Lower leg skin (tissue), 3 donors: ENCODE data around the gene TRAF4.

Source experiments
- POLR2A ChIP-seq, 2 donors: fragments of 450-650 bp; IDR thresholded peaks; one replicate each; pipeline ENCODE4 v1.6.1; 2016 to 2017; ENCODE audit warnings: antibody characterized with exemption in 2 of 2, mild to moderate bottlenecking in 1 of 2, moderate library complexity in 1 of 2
- TF ChIP-seq, protein P1 (sequence below), 3 donors: fragments of 450-650 bp; IDR thresholded peaks; one replicate each; pipeline ENCODE4 v1.5.1; 2016; ENCODE audit warnings: antibody characterized with exemption in 3 of 3, mild to moderate bottlenecking in 3 of 3, moderate library complexity in 2 of 3

DNA sequence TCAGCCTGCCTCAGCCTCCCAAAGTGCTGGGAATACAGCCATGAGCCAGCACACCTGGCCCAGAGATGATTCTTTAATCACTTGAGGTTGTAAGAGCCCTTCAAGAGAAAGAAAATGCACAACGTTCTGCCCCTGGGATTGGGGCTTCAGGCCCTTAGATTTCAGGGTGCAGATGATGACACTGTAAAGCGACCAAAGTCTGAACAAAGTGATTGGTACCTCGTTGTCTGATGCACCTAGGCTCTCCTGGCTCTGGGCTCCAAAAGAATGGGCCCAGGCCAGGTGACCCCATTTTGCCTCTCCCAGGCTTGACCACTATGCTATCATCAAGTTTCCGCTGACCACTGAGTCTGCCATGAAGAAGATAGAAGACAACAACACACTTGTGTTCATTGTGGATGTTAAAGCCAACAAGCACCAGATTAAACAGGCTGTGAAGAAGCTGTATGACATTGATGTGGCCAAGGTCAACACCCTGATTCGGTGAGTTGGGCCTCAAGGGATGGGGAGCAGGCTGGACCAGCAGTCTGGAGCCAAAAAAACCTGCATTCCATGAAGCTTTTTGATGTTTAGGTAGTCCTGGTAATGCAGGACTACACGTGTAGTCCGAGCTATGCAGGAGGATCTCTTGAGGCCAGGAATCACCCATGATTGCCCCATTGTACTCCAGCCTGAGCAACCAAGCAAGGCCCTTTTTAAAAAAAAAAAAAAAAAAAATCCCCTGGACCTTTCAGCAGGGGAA is 21.2 kb upstream of the TRAF4 start:
- TF ChIP-seq, protein P1, sequence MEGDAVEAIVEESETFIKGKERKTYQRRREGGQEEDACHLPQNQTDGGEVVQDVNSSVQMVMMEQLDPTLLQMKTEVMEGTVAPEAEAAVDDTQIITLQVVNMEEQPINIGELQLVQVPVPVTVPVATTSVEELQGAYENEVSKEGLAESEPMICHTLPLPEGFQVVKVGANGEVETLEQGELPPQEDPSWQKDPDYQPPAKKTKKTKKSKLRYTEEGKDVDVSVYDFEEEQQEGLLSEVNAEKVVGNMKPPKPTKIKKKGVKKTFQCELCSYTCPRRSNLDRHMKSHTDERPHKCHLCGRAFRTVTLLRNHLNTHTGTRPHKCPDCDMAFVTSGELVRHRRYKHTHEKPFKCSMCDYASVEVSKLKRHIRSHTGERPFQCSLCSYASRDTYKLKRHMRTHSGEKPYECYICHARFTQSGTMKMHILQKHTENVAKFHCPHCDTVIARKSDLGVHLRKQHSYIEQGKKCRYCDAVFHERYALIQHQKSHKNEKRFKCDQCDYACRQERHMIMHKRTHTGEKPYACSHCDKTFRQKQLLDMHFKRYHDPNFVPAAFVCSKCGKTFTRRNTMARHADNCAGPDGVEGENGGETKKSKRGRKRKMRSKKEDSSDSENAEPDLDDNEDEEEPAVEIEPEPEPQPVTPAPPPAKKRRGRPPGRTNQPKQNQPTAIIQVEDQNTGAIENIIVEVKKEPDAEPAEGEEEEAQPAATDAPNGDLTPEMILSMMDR (IDR thresholded peaks at IDR 0.05): no peak
- no peak for TF ChIP-seq POLR2A (IDR thresholded peaks at IDR 0.05)
